Measurements from ENCODE around the gene AGGF1.
A peak's percentile ranks its signal among the peaks of the same experiment; 100 is the strongest.
"Not testable (repeated sequence)": the region's sequence is repeated elsewhere in the genome, so short reads cannot be mapped to it uniquely, and the experiment has no call there.

The AGGF1 gene

GRCh38 chr5:77087484-77088261 lies 57.5 kb downstream of the AGGF1 start:
- no peak for DNase-seq (ENCODE audit: low read depth)
- no peak for TF ChIP-seq CTCF (conservative IDR thresholded peaks at IDR 0.05; ENCODE audit: low read length)

GRCh38 chr5:77095189-77095588 lies 65.0 kb downstream of the AGGF1 start:
- TF ChIP-seq CTCF (conservative IDR thresholded peaks at IDR 0.05; ENCODE audit: low read length): no peak
- no peak overlapping the region for H3K4me3 ChIP-seq (ENCODE audit: low read length)
- DNase-seq (ENCODE audit: low read depth): no peak

More at GRCh38 chr5:77087484-77088261, 57.5 kb downstream of the AGGF1 start:
- peak overlapping the region; percentile 76 for H3K4me3 ChIP-seq (ENCODE audit: low read length)

GRCh38 chr5:77101298-77101697 lies 71.1 kb downstream of the AGGF1 start:
- TF ChIP-seq CTCF (conservative IDR thresholded peaks at IDR 0.05; ENCODE audit: low read length): no peak
- no peak overlapping the region for H3K4me3 ChIP-seq (ENCODE audit: low read length)
- peak; percentile 39 for DNase-seq (ENCODE audit: low read depth)

GRCh38 chr5:77102549-77102948 lies 72.3 kb downstream of the AGGF1 start:
- no peak overlapping the region for H3K4me3 ChIP-seq (ENCODE audit: low read length)
- no peak for DNase-seq (ENCODE audit: low read depth)
- no peak for TF ChIP-seq CTCF (conservative IDR thresholded peaks at IDR 0.05; ENCODE audit: low read length)

- H3K4me3 ChIP-seq (ENCODE audit: low read length): no peak overlapping the region
- DNase-seq (ENCODE audit: low read depth): no peak
- TF ChIP-seq CTCF (conservative IDR thresholded peaks at IDR 0.05; ENCODE audit: low read length): no peak
These were observed 73.3 kb downstream of the AGGF1 start for GRCh38 chr5:77103457-77103856.

- no peak for DNase-seq (ENCODE audit: low read depth)
- no peak overlapping the region for H3K4me3 ChIP-seq (ENCODE audit: low read length)
- TF ChIP-seq CTCF (conservative IDR thresholded peaks at IDR 0.05; ENCODE audit: low read length): no peak
These were observed 74.6 kb downstream of the AGGF1 start for GRCh38 chr5:77104813-77105212.

GRCh38 chr5:77107035-77107434 lies 76.8 kb downstream of the AGGF1 start:
- H3K4me3 ChIP-seq (ENCODE audit: low read length); DNase-seq (ENCODE audit: low read depth): not testable (repeated sequence)

All from AG10803 (cell line).